GM23338 (cell line): ENCODE results near the gene CACNA1F. TPM values are rescaled to one million over a fixed set of nuclear protein-coding genes. Genes with fewer than 3 reads are reported as not detected.

Experiments used
- ATAC-seq: fragments of 200-7000 bp; cut with Tn5 transposase; 3 replicates; pipeline ENCODE4 v1.9.1; 2020
- DNase-seq: peaks from one replicate; pipeline ENCODE4 v3.0.0-alpha.2; 2015; ENCODE audit warnings: low spot score
- H2AFZ ChIP-seq: fragments of 200-600 bp; sonication (generic); 2 replicates; pipeline ENCODE4 v1.8.0; 2016; ENCODE audit warnings: antibody characterized with exemption, mild to moderate bottlenecking, moderate library complexity
- H3F3A ChIP-seq: fragments of 200-600 bp; sonication (generic); replicated peaks from 2 replicates; pipeline ENCODE4 v1.8.0; 2017; ENCODE audit warnings: antibody characterized with exemption, mixed run types, low read depth
- H3K27ac ChIP-seq: fragments of 200-600 bp; sonication (generic); 2 replicates; pipeline ENCODE4 v1.6.1; 2016; ENCODE audit warnings: low read depth
- H3K27me3 ChIP-seq: fragments of 200-600 bp; sonication (generic); 2 replicates; pipeline ENCODE4 v1.8.0; 2016; ENCODE audit warnings: mild to moderate bottlenecking, mixed run types, moderate library complexity; ENCODE audit not compliant: insufficient read depth
- H3K36me3 ChIP-seq: fragments of 200-600 bp; sonication (generic); 2 replicates; pipeline ENCODE4 v1.8.0; 2016; ENCODE audit warnings: mild to moderate bottlenecking; ENCODE audit not compliant: insufficient read depth
- H3K4me1 ChIP-seq: fragments of 200-600 bp; sonication (generic); 2 replicates; pipeline ENCODE4 v1.8.0; 2016; ENCODE audit warnings: mild to moderate bottlenecking, moderate library complexity; ENCODE audit not compliant: insufficient read depth
- H3K4me2 ChIP-seq: fragments of 200-600 bp; sonication (generic); 2 replicates; pipeline ENCODE4 v1.7.1; 2017; ENCODE audit warnings: mixed run types
- H3K4me3 ChIP-seq: fragments of 200-600 bp; sonication (generic); 2 replicates; pipeline ENCODE4 v1.6.1; 2016; ENCODE audit warnings: mixed run types
- H3K79me2 ChIP-seq: fragments of 200-600 bp; sonication (generic); replicated peaks from 2 replicates; pipeline ENCODE4 v1.8.0; 2017; ENCODE audit warnings: mild to moderate bottlenecking; ENCODE audit not compliant: insufficient read depth
- H3K9me2 ChIP-seq: fragments of 200-600 bp; sonication (generic); 2 replicates; pipeline ENCODE4 v1.8.0; 2017; ENCODE audit not compliant: insufficient read depth
- H4K20me1 ChIP-seq: fragments of 200-600 bp; sonication (generic); replicated peaks from 2 replicates; pipeline ENCODE4 v1.8.0; 2017; ENCODE audit warnings: mild to moderate bottlenecking; ENCODE audit not compliant: insufficient read depth
- H3K27ac Mint-ChIP-seq: 2 replicates; pipeline ENCODE4 v1.8.0; 2020; ENCODE audit warnings: inconsistent platforms, mild to moderate bottlenecking, moderate library complexity, mixed read lengths
- H3K27me3 Mint-ChIP-seq: 3 replicates; pipeline ENCODE4 v1.8.0; 2022; ENCODE audit warnings: low read depth, mild to moderate bottlenecking, moderate library complexity, mixed read lengths, inconsistent platforms; ENCODE audit not compliant: insufficient read depth, poor library complexity
- H3K36me3 Mint-ChIP-seq: 3 replicates; pipeline ENCODE4 v1.8.0; 2021; ENCODE audit warnings: low read depth, mild to moderate bottlenecking, inconsistent platforms, moderate library complexity, mixed read lengths
- H3K4me1 Mint-ChIP-seq: 3 replicates; pipeline ENCODE4 v1.8.0; 2020; ENCODE audit warnings: mild to moderate bottlenecking, inconsistent platforms, mixed read lengths
- H3K4me3 Mint-ChIP-seq: 3 replicates; pipeline ENCODE4 v1.8.0; 2021; ENCODE audit warnings: moderate library complexity, mild to moderate bottlenecking, inconsistent platforms, mixed read lengths
- H3K9me3 Mint-ChIP-seq: 3 replicates; pipeline ENCODE4 v1.8.0; 2020; ENCODE audit warnings: moderate library complexity, mild to moderate bottlenecking, inconsistent platforms, mixed read lengths
- CREB1 ChIP-seq: fragments of 250-450 bp; sonication (Bioruptor Pico); IDR thresholded peaks from 2 replicates; pipeline ENCODE4 v1.5.0; 2020; ENCODE audit warnings: low read depth, mild to moderate bottlenecking, moderate library complexity
- ETS1 ChIP-seq: IDR thresholded peaks from 2 replicates; pipeline ENCODE4 v1.6.1; 2016; ENCODE audit warnings: antibody characterized with exemption
- EZH2 ChIP-seq: fragments of 200-600 bp; sonication (generic); IDR thresholded peaks from one replicate; pipeline ENCODE4 v1.8.0; 2017; ENCODE audit warnings: antibody characterized with exemption, mild to moderate bottlenecking, low read depth; ENCODE audit not compliant: unreplicated experiment
- JUNB ChIP-seq: IDR thresholded peaks from one replicate; pipeline ENCODE4 v1.6.1; 2016; ENCODE audit warnings: antibody characterized with exemption; ENCODE audit not compliant: unreplicated experiment
- NANOG ChIP-seq: IDR thresholded peaks from 2 replicates; pipeline ENCODE4 v1.6.1; 2016; ENCODE audit warnings: antibody characterized with exemption, borderline replicate concordance
- POLR2AphosphoS5 ChIP-seq: IDR thresholded peaks from 2 replicates; pipeline ENCODE4 v1.6.1; 2016; ENCODE audit warnings: antibody characterized with exemption, low read depth
- REST ChIP-seq: IDR thresholded peaks from one replicate; pipeline ENCODE4 v1.6.1; 2018; ENCODE audit warnings: antibody characterized with exemption; ENCODE audit not compliant: unreplicated experiment
- STAT1 ChIP-seq: IDR thresholded peaks from one replicate; pipeline ENCODE4 v1.6.1; 2016; ENCODE audit warnings: antibody characterized with exemption; ENCODE audit not compliant: unreplicated experiment
- ZNF114 ChIP-seq: fragments of 250-450 bp; sonication (Bioruptor Pico); IDR thresholded peaks from 2 replicates; pipeline ENCODE4 v1.5.0; 2020; ENCODE audit warnings: mild to moderate bottlenecking, moderate library complexity
- ZNF331 ChIP-seq: fragments of 250-450 bp; sonication (Bioruptor Pico); IDR thresholded peaks from 2 replicates; pipeline ENCODE4 v1.5.0; 2020; ENCODE audit warnings: low read depth, mild to moderate bottlenecking, moderate library complexity
- ZNF462 ChIP-seq: fragments of 250-450 bp; sonication (Bioruptor Pico); IDR thresholded peaks from 2 replicates; pipeline ENCODE4 v1.5.0; 2020; ENCODE audit warnings: mild to moderate bottlenecking, moderate library complexity
- polyA plus RNA-seq: library from polyadenylated mRNA; unstranded; fragments of >200 nt; fragmentation: Nextera tagmentation; extraction: Ambion mirVana; gene quantifications from 2 replicates; pipeline ENCODE4 v1.2.1, GENCODE V29; 2016
- total RNA-seq: library from RNA; depleted of rRNA; stranded (reverse); fragments of >200 nt; shearing (Covaris generic); gene quantifications from 2 replicates; pipeline ENCODE4 v1.2.3, GENCODE V29; 2014
- TF ChIP-seq, protein P1 (sequence below), 2 experiments: fragments of 200-600 bp in 1 of 2; sonication (generic) in 1 of 2; conservative IDR thresholded peaks; 2 replicates each; pipeline versions ENCODE4 v1.5.1 to v1.6.1; 2016 to 2017; ENCODE audit warnings: antibody characterized with exemption in 2 of 2, low read depth in 2 of 2, mild to moderate bottlenecking in 2 of 2, moderate library complexity in 1 of 2

The CACNA1F gene
- total and polyA plus RNA-seq, 2 experiments from 2014 or later, result 0.44 to 0.90 TPM

DNA sequence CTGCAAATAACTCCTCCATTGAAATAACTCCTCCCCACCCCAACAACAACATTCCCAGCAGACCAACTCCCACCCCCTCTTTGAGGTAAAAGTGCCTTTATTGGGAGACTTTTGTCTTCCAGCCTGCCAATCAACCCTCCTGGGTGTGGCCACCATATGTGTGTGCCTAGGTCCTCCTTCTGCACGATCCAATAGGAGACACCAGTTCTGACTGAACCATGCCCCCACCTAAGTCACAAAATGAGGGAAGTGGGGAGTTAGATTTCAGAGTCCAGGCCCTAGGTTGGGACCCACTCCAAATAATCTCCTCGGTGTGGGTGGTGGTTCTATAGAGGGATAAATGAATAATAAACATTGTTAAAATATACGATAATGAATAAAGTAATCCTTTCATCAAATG lies 58.4 kb downstream of the CACNA1F start:
- Mint-ChIP-seq H3K9me3 (no peaks in the 10 kb centered on the region; the same call in 2 of the 3 replicates), H3K27ac (no peak overlapping the region), H3K4me1 (peaks cover 14% of the 10 kb centered on the region), H3K27me3 (peaks cover 17% of the 10 kb centered on the region), H3K36me3 (peaks cover 22% of the 10 kb centered on the region), H3K4me3 (no peak overlapping the region)
- H3K27ac ChIP-seq, result no peak overlapping the region
- TF ChIP-seq CREB1 (CRISPR knock-in tag) (no peak), ETS1 (no peak), ZNF331 (CRISPR knock-in tag) (no peak), ZNF114 (CRISPR knock-in tag) (no peak), ZNF462 (CRISPR knock-in tag) (no peak), REST (no peak), STAT1 (no peak), POLR2AphosphoS5 (no peak), EZH2 (no peak), JUNB (no peak), NANOG (no peak)
- TF ChIP-seq, protein P1, sequence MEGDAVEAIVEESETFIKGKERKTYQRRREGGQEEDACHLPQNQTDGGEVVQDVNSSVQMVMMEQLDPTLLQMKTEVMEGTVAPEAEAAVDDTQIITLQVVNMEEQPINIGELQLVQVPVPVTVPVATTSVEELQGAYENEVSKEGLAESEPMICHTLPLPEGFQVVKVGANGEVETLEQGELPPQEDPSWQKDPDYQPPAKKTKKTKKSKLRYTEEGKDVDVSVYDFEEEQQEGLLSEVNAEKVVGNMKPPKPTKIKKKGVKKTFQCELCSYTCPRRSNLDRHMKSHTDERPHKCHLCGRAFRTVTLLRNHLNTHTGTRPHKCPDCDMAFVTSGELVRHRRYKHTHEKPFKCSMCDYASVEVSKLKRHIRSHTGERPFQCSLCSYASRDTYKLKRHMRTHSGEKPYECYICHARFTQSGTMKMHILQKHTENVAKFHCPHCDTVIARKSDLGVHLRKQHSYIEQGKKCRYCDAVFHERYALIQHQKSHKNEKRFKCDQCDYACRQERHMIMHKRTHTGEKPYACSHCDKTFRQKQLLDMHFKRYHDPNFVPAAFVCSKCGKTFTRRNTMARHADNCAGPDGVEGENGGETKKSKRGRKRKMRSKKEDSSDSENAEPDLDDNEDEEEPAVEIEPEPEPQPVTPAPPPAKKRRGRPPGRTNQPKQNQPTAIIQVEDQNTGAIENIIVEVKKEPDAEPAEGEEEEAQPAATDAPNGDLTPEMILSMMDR (conservative IDR thresholded peaks at IDR 0.05; ENCODE audit: low read depth in 2 of 2), result no peak
- DNase-seq, result no peak
- H3K27me3 ChIP-seq, result peaks cover 37% of the 10 kb centered on the region
- no peaks in the 10 kb centered on the region for H3K79me2 ChIP-seq
- no peaks in the 10 kb centered on the region for H3F3A ChIP-seq
- peak; percentile 36 for ATAC-seq
- no peaks in the 10 kb centered on the region for H3K4me1 ChIP-seq
- H2AFZ ChIP-seq, result no peak overlapping the region
- no peaks in the 10 kb centered on the region for H3K9me2 ChIP-seq
- H4K20me1 ChIP-seq, result no peaks in the 10 kb centered on the region
- no peak overlapping the region for H3K4me2 ChIP-seq
- H3K4me3 ChIP-seq, result no peak overlapping the region
- H3K36me3 ChIP-seq, result no peaks in the 10 kb centered on the region
